ENCODE results near the gene RBP3. TPM values are rescaled to one million over a fixed set of nuclear protein-coding genes. Genes with fewer than 3 reads are reported as not detected.

RBP3 gene
- total RNA-seq, 4 donors from 2014 or later = not detected

- Histone ChIP-seq H3K36me3 (no peaks in the 10 kb centered on the region), H3K9me3 (no peaks in the 10 kb centered on the region), H3K27ac (no peak overlapping the region), H3K4me3 (no peak overlapping the region), H3K27me3 (no peaks in the 10 kb centered on the region), H3K4me1 (peaks cover 11 to 12% of the 10 kb centered on the region in 2 donors)
- in situ Hi-C loops (cut with MboI; ENCODE audit: low sequenced_read_pairs in 4 of 4) (no loop called here), intact Hi-C loops (cut with DNase I; ENCODE audit: low total_unique reads) (no loop called here)
- TF ChIP-seq POLR2A (IDR thresholded peaks at IDR 0.05) = no peak
- no peak for TF ChIP-seq CTCF (IDR thresholded peaks at IDR 0.05 in 4 of 5, conservative IDR thresholded peaks at IDR 0.05 in 1 of 5)
- ATAC-seq (no peak), DNase-seq (no peak)
These were observed 19.5 kb downstream of the RBP3 start for GRCh38 chr10:47367646-47368045.

- Histone ChIP-seq H3K4me3 (no peak overlapping the region), H3K27me3 (no peaks in the 10 kb centered on the region), H3K27ac (no peak overlapping the region), H3K36me3 (no peaks in the 10 kb centered on the region), H3K4me1 (peaks cover 11 to 12% of the 10 kb centered on the region in 2 donors), H3K9me3 (no peaks in the 10 kb centered on the region)
- intact Hi-C loops (cut with DNase I; ENCODE audit: low total_unique reads) (no loop called here), in situ Hi-C loops (cut with MboI; ENCODE audit: low sequenced_read_pairs in 4 of 4) (no loop called here)
- TF ChIP-seq CTCF (IDR thresholded peaks at IDR 0.05 in 4 of 5, conservative IDR thresholded peaks at IDR 0.05 in 1 of 5) (no peak), POLR2A (IDR thresholded peaks at IDR 0.05) (no peak)
- ATAC-seq (no peak), DNase-seq (no peak)
These were observed 20.4 kb downstream of the RBP3 start for GRCh38 chr10:47368431-47369180.

- no peaks in the 10 kb centered on the region for H3K36me3 ChIP-seq
- no peaks in the 10 kb centered on the region for H3K9me3 ChIP-seq
- ATAC-seq (no peak), DNase-seq (no peak)
- H3K4me1 ChIP-seq = peaks cover 5 to 6% of the 10 kb centered on the region in 2 donors
- H3K4me3 ChIP-seq = no peak overlapping the region
- H3K27ac ChIP-seq = no peak overlapping the region
- TF ChIP-seq CTCF (IDR thresholded peaks at IDR 0.05 in 4 of 5, conservative IDR thresholded peaks at IDR 0.05 in 1 of 5) (no peak), POLR2A (IDR thresholded peaks at IDR 0.05) (no peak)
- in situ Hi-C loops (cut with MboI; ENCODE audit: low sequenced_read_pairs in 4 of 4) = no loop called here
- H3K27me3 ChIP-seq = no peaks in the 10 kb centered on the region
- intact Hi-C loops (cut with DNase I; ENCODE audit: low total_unique reads) = no loop called here
These were observed 21.2 kb downstream of the RBP3 start for GRCh38 chr10:47369251-47369894.

GRCh38 chr10:47370015-47370767 is 22.0 kb downstream of the RBP3 start:
- H3K36me3 ChIP-seq = no peaks in the 10 kb centered on the region
- TF ChIP-seq POLR2A (IDR thresholded peaks at IDR 0.05) = no peak
- no peak for TF ChIP-seq CTCF (IDR thresholded peaks at IDR 0.05 in 4 of 5, conservative IDR thresholded peaks at IDR 0.05 in 1 of 5)
- in situ Hi-C loops (cut with MboI; ENCODE audit: low sequenced_read_pairs in 4 of 4) = no loop called here
- no peak overlapping the region for H3K4me3 ChIP-seq
- no peaks in the 10 kb centered on the region for H3K9me3 ChIP-seq
- DNase-seq (no peak), ATAC-seq (no peak)
- intact Hi-C loops (cut with DNase I; ENCODE audit: low total_unique reads) = no loop called here
- peaks cover 0 to 5% of the 10 kb centered on the region in 2 donors for H3K4me1 ChIP-seq
- H3K27ac ChIP-seq = no peak overlapping the region
- no peaks in the 10 kb centered on the region for H3K27me3 ChIP-seq

All from gastrocnemius medialis (tissue), 4 donors.